GM18505 (cell line): Measurements from ENCODE around the gene GMPR2.

Source experiments
- ATAC-seq: cut with Tn5 transposase; IDR thresholded peaks from one replicate; pipeline ENCODE4 v1.9.1; 2021; ENCODE audit not compliant: unreplicated experiment
- POLR2A ChIP-seq: IDR thresholded peaks from 4 replicates; pipeline ENCODE4 v1.6.1; 2011; ENCODE audit warnings: borderline replicate concordance; ENCODE audit not compliant: insufficient read depth, insufficient read length; ENCODE audit errors: extremely low read depth

GMPR2 gene

GRCh38 chr14:24228902-24229301, 3.8 kb upstream of the GMPR2 start:
- TF ChIP-seq POLR2A, result no peak
- no peak for ATAC-seq

DNA sequence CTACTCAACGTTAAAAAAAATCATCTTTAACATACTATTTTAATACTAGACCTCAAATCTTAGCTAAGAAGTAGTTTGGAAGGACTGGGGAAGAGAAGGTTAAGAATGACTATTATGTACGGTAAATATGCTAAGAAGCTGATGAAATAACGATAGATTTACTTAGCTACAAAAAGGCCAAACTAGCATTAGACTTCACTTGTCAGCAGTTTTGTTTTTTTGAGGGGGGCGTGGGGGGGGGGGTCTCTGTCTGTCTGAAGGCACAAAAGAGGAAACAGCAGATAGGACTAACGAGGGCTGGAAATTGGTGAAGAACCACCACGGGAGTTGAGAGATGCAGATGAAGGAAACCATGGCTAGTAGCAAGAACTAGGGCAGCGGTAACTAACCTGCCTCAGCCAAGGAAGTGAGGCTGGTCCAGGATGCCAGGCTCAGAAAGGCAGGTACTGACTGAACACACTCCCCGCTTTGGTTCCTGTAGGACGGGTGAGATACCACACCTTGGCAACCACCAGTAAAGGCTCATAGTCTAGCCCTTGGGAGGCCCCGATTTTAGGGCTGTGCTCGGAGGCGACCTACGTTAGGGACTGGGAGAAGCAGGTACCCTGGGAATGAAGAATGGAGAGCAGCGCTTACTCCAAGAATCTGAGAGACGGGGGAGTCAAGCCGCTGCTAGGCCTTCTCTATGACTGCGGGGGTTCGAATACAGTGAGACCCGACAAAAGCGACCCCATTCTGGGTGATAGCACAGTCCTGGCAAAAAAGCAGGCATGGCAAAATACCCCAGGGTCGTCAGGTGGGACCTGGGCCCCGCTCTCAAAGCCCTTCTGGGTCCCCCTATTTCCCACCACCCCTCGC, 1.2 kb upstream of the GMPR2 start:
- ATAC-seq, result peak; percentile 4
- no peak for TF ChIP-seq POLR2A

- peak; percentile 72 for ATAC-seq
- peak; percentile 61 for TF ChIP-seq POLR2A
Observed at GRCh38 chr14:24232121-24232644, 546 bp upstream of the GMPR2 start, which contains the start of gene NEDD8. NEDD8 (minus strand) TSS chr14:24232367; CDS start chr14:24232267, 100 bp downstream.

DNA sequence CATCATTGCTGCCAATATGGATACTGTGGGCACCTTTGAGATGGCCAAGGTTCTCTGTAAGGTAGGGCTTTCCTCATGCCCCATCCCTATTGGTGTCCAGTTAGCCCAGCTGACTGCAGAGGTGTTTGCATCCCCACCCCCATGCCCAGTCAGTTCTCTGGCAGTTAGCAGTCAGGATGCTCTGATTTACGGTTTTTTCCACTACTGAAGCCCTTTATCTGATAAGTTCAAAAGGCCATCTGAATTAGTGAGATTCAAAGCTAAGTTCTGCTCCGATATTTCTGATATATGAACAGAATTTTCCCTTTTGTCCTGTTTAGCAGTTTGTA, 773 bp downstream of the GMPR2 start:
- no peak for ATAC-seq
- no peak for TF ChIP-seq POLR2A

- TF ChIP-seq POLR2A, result peak; percentile 11
- ATAC-seq, result no peak
Observed at GRCh38 chr14:24234095-24235005, 1.6 kb downstream of the GMPR2 start.

DNA sequence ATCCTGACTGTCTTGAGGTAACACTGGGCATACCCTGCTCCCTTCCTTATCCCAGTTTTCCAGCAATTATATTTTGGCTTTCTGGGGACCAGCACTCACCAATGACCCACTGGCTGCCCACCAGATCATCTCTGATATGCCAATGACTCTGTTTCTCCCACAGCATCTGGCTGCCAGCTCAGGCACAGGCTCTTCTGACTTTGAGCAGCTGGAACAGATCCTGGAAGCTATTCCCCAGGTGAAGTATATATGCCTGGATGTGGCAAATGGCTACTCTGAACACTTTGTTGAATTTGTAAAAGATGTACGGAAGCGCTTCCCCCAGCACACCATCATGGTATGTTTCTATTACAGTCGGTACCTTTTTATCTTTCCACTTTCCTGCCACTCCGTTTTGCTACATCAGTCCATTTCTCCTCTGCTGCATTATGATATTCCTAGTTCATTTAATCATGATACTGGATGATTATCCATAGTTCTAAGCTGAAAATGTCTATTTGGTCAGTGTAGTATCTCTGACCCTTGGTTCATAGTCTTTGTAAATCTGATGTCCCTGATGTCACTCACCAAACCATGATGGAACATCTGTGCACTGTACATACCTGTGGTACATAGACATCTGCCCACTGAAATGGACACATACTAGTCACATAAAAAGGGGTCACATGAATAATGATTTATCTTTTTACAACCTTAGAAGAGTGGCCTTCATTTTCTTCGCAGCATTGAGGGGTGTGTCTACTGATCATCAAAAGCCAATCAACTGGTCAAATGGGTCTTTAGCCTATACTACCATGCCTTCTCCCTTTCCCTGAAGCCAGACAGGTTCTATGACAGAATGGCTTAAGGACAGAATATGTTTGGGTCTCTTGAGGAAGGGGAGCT, 3.3 kb downstream of the GMPR2 start:
- no peak for TF ChIP-seq POLR2A
- no peak for ATAC-seq

DNA sequence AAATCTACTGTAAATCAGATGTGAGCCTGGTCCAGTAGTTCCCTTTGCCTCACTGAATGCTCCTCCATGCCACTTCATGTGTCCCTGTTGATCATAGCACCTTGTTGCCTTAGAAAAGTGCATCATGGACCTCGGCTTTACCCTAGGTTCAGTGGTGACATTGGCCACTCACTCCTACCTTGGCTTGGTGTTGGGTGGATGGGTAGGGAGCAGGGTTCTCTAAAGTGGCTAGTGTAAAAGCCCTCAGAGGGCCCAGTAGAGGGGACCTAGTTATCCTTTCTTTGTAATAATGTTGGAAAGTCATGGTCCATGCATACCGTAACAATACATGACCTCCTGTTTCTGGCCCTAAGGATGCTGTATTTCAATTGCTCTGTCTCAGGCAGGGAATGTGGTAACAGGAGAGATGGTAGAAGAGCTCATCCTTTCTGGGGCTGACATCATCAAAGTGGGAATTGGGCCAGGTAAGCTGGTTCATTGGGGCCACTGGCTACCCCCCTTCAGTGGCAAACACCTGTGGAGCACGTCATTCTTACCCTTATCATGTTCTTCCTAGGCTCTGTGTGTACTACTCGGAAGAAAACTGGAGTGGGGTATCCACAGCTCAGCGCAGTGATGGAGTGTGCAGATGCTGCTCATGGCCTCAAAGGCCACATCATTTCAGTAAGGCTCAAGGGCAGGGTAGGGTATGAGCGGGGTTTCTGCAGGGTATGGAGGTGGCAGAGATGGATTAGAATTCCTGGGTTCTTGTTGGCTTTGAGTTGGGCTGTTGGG, 4.1 kb downstream of the GMPR2 start:
- no peak for TF ChIP-seq POLR2A

GRCh38 chr14:24237463-24237955, 4.8 kb downstream of the GMPR2 start:
- no peak for TF ChIP-seq POLR2A
- ATAC-seq, result no peak

More for the DNA sequence above, 4.1 kb downstream of the GMPR2 start:
- ATAC-seq, result no peak

DNA sequence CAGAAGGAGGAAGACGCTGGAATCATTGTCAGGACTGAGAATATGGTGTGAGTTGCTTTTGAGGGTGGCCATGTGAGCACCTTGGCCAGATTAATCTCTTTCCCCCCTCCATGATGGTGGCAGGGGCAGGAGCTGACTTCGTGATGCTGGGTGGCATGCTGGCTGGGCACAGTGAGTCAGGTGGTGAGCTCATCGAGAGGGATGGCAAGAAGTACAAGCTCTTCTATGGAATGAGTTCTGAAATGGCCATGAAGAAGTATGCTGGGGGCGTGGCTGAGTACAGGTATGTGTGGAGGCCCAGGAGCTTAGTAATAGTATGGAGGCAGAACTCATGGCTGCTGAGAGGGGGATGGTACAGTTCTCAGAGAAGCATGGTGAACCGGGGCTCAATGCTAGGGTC, 5.4 kb downstream of the GMPR2 start:
- no peak for ATAC-seq
- TF ChIP-seq POLR2A, result no peak

GRCh38 chr14:24238527-24239037, 5.9 kb downstream of the GMPR2 start:
- no peak for ATAC-seq
- TF ChIP-seq POLR2A, result no peak

- no peak for ATAC-seq
- no peak for TF ChIP-seq POLR2A
Observed at GRCh38 chr14:24240110-24240918, 7.6 kb downstream of the GMPR2 start.
